LoVo (cell line): ENCODE measurements around the gene ERVW-1.
A peak's percentile ranks its signal among the peaks of the same experiment; 100 is the strongest.
"Not testable (repeated sequence)": the region's sequence is repeated elsewhere in the genome, so short reads cannot be mapped to it uniquely, and the experiment has no call there.

Experiments
- DNase-seq: peaks from one replicate; pipeline ENCODE4 v3.0.0-alpha.2; 2016; ENCODE audit warnings: low spot score

The ERVW-1 gene

GRCh38 chr7:92473989-92474388 lies 3.8 kb downstream of the ERVW-1 start:
- DNase-seq = peak; percentile 35

- DNase-seq = not testable (repeated sequence)
Measured at GRCh38 chr7:92468589-92468988, 9.2 kb downstream of the ERVW-1 start.

DNA sequence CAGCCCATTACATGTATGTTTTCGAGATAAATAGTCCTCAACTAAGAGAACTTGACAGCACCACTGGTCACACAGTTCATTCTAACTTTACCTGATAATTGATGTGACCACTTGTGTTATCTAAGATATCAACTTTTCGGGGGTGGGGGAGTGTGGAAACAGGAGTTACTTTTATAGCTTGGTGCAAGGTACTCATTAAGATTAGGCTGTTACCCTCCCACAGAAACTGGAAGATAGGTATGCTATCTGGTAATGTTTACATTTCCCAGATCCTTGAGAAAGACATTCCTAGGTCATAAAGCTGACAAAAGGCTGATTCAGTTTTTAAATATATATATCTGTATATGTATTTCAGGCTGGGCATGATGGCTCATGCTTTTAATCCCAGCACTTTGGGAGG lies 11.1 kb downstream of the ERVW-1 start:
- peak; percentile 20 for DNase-seq

DNA sequence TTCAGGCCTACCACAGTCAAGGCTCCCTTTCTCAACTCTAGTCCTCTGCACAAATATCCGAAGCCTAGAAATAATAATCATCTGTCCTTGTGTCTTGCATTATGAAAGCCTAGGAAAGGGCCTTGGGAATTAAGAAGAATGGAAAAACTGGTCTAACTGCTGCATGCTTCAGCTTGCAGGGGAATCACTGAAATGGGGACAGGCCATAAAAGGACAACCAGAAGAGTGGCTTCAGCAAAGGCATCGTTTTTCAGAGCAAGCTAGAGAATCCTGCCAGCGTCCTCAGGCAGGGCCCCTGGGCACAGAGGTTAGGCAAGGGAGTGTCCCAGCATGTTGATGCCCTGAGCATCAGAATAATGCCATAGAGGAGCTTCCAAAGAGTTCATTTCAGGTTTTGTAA lies 13.2 kb downstream of the ERVW-1 start:
- DNase-seq = no peak

DNA sequence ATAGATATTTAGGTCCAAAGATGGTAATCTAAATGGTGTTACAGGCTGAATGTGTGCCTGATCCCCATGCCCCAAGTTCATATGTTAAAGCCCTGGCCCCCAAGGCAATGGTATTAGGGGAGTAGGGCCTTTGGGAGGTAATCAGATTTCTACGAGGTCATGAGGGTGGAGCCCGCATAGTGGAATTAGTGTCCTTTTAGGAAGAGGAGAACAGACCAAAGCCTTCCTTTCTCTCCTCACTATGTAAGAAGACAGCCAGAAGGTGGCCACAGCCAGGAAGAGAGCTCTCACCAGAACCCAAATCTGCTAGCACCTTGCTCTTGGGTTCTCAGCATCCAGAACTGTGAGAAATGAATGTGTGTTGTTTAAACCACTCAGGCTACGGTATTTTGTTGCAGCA lies 15.2 kb downstream of the ERVW-1 start:
- no peak for DNase-seq

- peak; percentile 40 for DNase-seq
Measured at GRCh38 chr7:92461027-92462003, 16.4 kb downstream of the ERVW-1 start.

DNA sequence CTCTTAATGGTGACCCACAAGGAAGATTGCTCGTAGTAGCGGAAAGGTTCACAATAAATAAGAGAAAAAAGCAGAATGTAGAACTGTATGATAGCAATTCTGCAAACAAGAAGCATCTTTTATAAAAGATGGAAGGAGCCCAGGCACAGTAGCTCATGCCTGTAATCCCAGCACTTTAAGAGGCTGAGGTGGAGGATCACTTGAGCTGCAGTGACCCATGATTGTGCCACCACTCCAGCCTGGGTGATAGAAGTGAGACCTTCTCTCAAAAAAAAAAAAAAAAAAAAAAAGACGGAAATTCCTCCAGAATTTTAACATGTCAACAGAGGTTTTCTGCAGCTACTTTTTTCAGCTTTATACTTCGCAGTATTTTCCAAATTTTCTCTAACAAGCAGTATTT lies 17.2 kb downstream of the ERVW-1 start:
- no peak for DNase-seq

- DNase-seq = no peak
Measured at GRCh38 chr7:92460109-92460508, 17.6 kb downstream of the ERVW-1 start.

- no peak for DNase-seq
Measured at GRCh38 chr7:92456236-92456635, 21.5 kb downstream of the ERVW-1 start.

GRCh38 chr7:92451645-92452044 lies 26.1 kb downstream of the ERVW-1 start:
- DNase-seq = no peak

- DNase-seq = peak; percentile 69
Measured at GRCh38 chr7:92448205-92448747, 29.5 kb downstream of the ERVW-1 start.

DNA sequence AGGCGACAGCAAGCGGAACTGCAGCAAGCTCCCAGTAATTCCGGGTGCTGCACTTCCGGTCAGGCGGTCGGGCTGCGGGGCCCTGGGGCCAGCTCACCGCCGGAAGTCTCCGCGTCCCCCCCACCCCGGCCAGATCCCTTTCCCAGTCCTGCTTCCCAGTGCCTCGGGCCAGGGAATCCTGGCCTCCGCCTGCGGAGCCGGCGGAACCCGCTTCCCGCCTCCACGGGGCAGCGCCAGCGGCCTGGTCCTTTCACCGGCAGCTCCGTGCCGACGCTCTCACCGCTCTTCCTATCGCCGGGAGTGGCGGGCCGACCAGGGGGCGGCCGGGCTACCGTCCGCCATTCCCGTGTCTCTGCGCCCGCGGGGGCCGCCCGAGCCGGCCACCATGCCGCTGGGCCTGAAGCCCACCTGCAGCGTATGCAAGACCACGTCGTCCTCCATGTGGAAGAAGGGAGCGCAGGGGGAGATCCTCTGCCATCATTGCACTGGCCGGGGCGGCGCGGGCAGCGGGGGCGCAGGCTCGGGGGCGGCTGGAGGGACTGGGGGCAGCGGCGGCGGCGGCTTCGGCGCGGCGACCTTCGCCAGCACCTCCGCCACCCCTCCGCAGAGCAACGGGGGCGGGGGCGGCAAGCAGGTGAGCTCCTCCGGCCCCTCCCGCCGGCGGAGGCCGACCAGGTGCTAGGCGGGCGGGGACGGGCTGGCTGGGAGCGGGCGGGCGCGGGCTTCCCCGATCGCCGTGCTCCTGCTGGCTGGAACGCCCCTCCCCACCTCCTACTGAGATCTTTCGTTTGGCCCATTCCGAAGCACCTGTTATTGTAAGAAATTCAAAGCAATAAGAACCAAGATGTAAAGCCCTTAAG lies 30.2 kb downstream of the ERVW-1 start, which contains the start of gene GATAD1:
TSS of gene GATAD1 (plus strand) at position 138 of the 860 bp plus-strand sequence. CDS start at position 386, 248 bp downstream.
- DNase-seq = peak; percentile 99

- DNase-seq = no peak
Measured at GRCh38 chr7:92446869-92447344, 30.8 kb downstream of the ERVW-1 start.

GRCh38 chr7:92442720-92443119 lies 35.0 kb downstream of the ERVW-1 start:
- not testable (repeated sequence) for DNase-seq

GRCh38 chr7:92437956-92438491 lies 39.7 kb downstream of the ERVW-1 start:
- no peak for DNase-seq

- DNase-seq = no peak
Measured at GRCh38 chr7:92436612-92437445, 40.9 kb downstream of the ERVW-1 start.

GRCh38 chr7:92435542-92435941 lies 42.2 kb downstream of the ERVW-1 start:
- DNase-seq = no peak

DNA sequence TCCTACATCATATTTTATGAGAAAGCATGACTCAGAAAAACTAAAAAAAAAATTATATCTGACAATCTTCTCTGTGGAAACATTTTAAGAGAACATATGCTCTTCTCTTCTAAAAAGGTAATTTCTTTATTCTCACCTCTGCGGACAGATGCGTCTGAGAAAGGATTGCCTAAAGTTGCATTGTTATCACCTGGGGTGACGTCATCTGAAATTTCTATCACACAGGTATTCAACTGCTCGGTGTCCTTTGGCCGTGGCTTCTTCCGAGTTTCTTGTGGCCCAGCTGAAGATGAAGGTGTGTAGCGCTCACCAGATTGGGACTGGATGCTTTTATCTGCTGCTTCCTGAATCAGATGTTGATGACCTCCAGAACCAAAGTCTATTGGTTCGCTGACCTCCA lies 44.7 kb downstream of the ERVW-1 start:
- no peak for DNase-seq

GRCh38 chr7:92432299-92432946 lies 45.3 kb downstream of the ERVW-1 start:
- DNase-seq = no peak

DNA sequence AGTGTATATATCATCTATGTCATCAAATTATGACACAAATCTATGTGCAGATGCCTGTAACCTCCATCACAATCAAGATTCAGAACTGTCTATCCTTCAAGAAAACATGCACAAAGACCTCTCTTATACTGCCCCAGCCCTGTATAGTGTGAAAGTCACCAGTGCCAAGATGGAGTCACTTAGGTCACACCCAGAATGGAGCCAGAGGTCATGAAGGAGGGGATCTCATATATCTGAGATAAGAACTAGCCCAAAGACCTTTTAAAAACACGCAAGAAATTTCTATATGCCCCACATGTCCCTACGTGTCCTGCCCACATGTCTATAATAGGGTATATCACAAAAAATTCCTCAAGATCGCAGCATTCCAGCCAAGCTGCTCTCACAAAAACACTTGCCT lies 50.6 kb downstream of the ERVW-1 start:
- no peak for DNase-seq
